GM12878 (cell line): ENCODE results near the gene TCEANC. TPM values are rescaled to one million over a fixed set of nuclear protein-coding genes. Genes with fewer than 3 reads are reported as not detected.

Experiments
- ATAC-seq: fragments of 200-7000 bp; cut with Tn5 transposase; 3 replicates; pipeline ENCODE4 v1.9.1; 2020; ENCODE audit warnings: mild to moderate bottlenecking, moderate library complexity
- BruUV-seq: library from RNA; stranded (reverse); fragments of 400-500 nt; replicated peaks from 2 replicates; lab custom pipeline; 2021; lab: Mats Ljungman, UMichigan
- CTCF ChIA-PET: fragments of 300-600 bp; sonication (Branson Sonifier 250); formaldehyde crosslinking; extraction: SDS; loops from one replicate; lab custom pipeline; 2021; ENCODE audit warnings: inconsistent platforms; lab: Yijun Ruan, JAX
- POLR2A ChIA-PET: fragments of 350-600 bp; formaldehyde crosslinking; extraction: SDS; loops from one replicate; lab custom pipeline; 2021; ENCODE audit warnings: inconsistent platforms; lab: Charles Lee
- RAD21 ChIA-PET: fragments of 300-600 bp; sonication (Branson Sonifier 250); formaldehyde crosslinking; loops from one replicate; lab custom pipeline; 2023; ENCODE audit warnings: antibody characterized with exemption; ENCODE audit not compliant: unreplicated experiment; lab: Charles Lee
- SMC1A ChIA-PET: fragments of 300-600 bp; sonication (Branson Sonifier 250); formaldehyde crosslinking; loops from one replicate; lab custom pipeline; 2023; ENCODE audit not compliant: unreplicated experiment, uncharacterized antibody; lab: Charles Lee
- DNase-seq: peaks from one replicate; pipeline ENCODE4 v3.0.0-alpha.2; 2011; ENCODE audit warnings: low read depth, low spot score
- FAIRE-seq: peaks from 3 replicates; lab custom pipeline; 2011; peaks lifted over from hg19 to GRCh38; lab: Jason Lieb, UNC
- H2AFZ ChIP-seq: 2 replicates; pipeline ENCODE4 v1.6.0; 2011; ENCODE audit warnings: low read depth, low read length, control low read depth; ENCODE audit not compliant: control insufficient read depth
- H3K27ac ChIP-seq: 2 replicates; pipeline ENCODE4 v1.5.1; 2011; ENCODE audit warnings: control low read depth; ENCODE audit not compliant: control insufficient read depth, insufficient read depth
- H3K27me3 ChIP-seq, 2 experiments: replicated peaks in 1 of 2; 2 replicates each; pipeline versions ENCODE4 v1.6.0 to v1.6.1; 2011; ENCODE audit warnings: low read length in 1 of 2; ENCODE audit not compliant: control insufficient read depth in 2 of 2, insufficient read depth in 2 of 2
- H3K36me3 ChIP-seq, 2 experiments: 2 replicates each; pipeline ENCODE4 v1.5.1; 2011; ENCODE audit warnings: low read length in 1 of 2; ENCODE audit not compliant: control insufficient read depth in 2 of 2, insufficient read depth in 2 of 2
- H3K4me1 ChIP-seq: 2 replicates; pipeline ENCODE4 v1.6.1; 2011; ENCODE audit warnings: mild to moderate bottlenecking, low read length, moderate library complexity, mixed read lengths; ENCODE audit not compliant: control insufficient read depth, insufficient read depth
- H3K4me2 ChIP-seq: 2 replicates; pipeline ENCODE4 v1.6.0; 2011; ENCODE audit warnings: control low read depth; ENCODE audit not compliant: control insufficient read depth, insufficient read depth
- H3K4me3 ChIP-seq: fragments of 200-600 bp; sonication (generic); 2 replicates; pipeline ENCODE4 v1.5.1; 2016
- H3K79me2 ChIP-seq: 2 replicates; pipeline ENCODE4 v1.6.0; 2011; ENCODE audit warnings: low read length; ENCODE audit not compliant: control insufficient read depth, insufficient read depth
- H3K9ac ChIP-seq: 2 replicates; pipeline ENCODE4 v1.8.0; 2011; ENCODE audit warnings: low read length, control low read depth, mixed read lengths; ENCODE audit not compliant: control insufficient read depth, insufficient read depth
- H3K9me3 ChIP-seq: replicated peaks from 3 replicates; pipeline ENCODE4 v1.5.1; 2011; ENCODE audit warnings: mild to moderate bottlenecking, low read length; ENCODE audit not compliant: control insufficient read depth, insufficient read depth
- H4K20me1 ChIP-seq: 2 replicates; pipeline ENCODE4 v1.6.0; 2011; ENCODE audit not compliant: control insufficient read depth, insufficient read depth
- CTCF ChIP-seq, 3 experiments: IDR thresholded peaks in 2 of 3; conservative IDR thresholded peaks in 1 of 3; 2 replicates each; pipeline ENCODE4 v1.5.1; 2011; ENCODE audit warnings: low read depth in 3 of 3, low read length in 3 of 3, mild to moderate bottlenecking in 3 of 3, control low read depth in 2 of 3, moderate library complexity in 2 of 3, inconsistent platforms in 1 of 3, mixed read lengths in 1 of 3; ENCODE audit not compliant: control insufficient read depth in 2 of 3, insufficient read depth in 1 of 3; ENCODE audit errors: extremely low read depth in 1 of 3
- EP300 ChIP-seq, 2 experiments: fragments of 150-350 bp in 1 of 2; IDR thresholded peaks; 2 replicates each; pipeline ENCODE4 v1.6.1; 2011 to 2012; ENCODE audit warnings: low read depth in 2 of 2, low read length in 2 of 2, borderline replicate concordance in 1 of 2, improper control_type of control experiment in 1 of 2, inconsistent platforms in 1 of 2; ENCODE audit not compliant: control insufficient read depth in 1 of 2
- POLR2A ChIP-seq: IDR thresholded peaks from 2 replicates; pipeline ENCODE4 v1.6.1; 2011; ENCODE audit warnings: low read depth, mild to moderate bottlenecking, low read length
- POLR2AphosphoS2 ChIP-seq: IDR thresholded peaks from 2 replicates; pipeline ENCODE4 v1.6.1; 2011; ENCODE audit warnings: low read depth, mild to moderate bottlenecking, low read length, improper control_type of control experiment, moderate library complexity
- RAD21 ChIP-seq: IDR thresholded peaks from 2 replicates; pipeline ENCODE4 v1.6.1; 2011; ENCODE audit warnings: mild to moderate bottlenecking, low read depth, low read length, moderate library complexity; ENCODE audit not compliant: insufficient read depth
- SMC3 ChIP-seq: IDR thresholded peaks from 2 replicates; pipeline ENCODE4 v1.6.1; 2011; ENCODE audit warnings: low read length, improper control_type of control experiment, borderline replicate concordance
- YY1 ChIP-seq: IDR thresholded peaks from 2 replicates; pipeline ENCODE4 v1.6.1; 2011; ENCODE audit warnings: low read depth, mild to moderate bottlenecking, low read length
- WGBS: methylation state at CpG from one replicate; pipeline ENCODE4 v1.1.6; 2016; ENCODE audit warnings: low lambda C conversion rate; ENCODE audit not compliant: insufficient replicate concordance, insufficient coverage; ENCODE audit errors: missing lambda C conversion rate; 5-methylcytosine and 5-hydroxymethylcytosine counted together
- in situ Hi-C: fragments of 300-500 bp; cut with MboI; formaldehyde crosslinking; loops from 9 replicates; pipeline ENCODE4 v1.14.3; 2018; ENCODE audit warnings: mixed read lengths
- intact Hi-C: fragments of 100-400 bp; cut with micrococcal nuclease; formaldehyde crosslinking; loops from one replicate; pipeline ENCODE4 v1.14.2; 2022; ENCODE audit not compliant: unreplicated experiment
- polyA plus RNA-seq, 11 experiments: library from polyadenylated mRNA; depleted of rRNA in 4 of 11; unstranded in 6 of 11; stranded (reverse) in 5 of 11; fragments of >200 nt; fragmentation: Nextera tagmentation in 4 of 11; fragmentation: Illumina TruSeq in 1 of 11; extraction: Ambion mirVana in 4 of 11; extraction: Trizol in 1 of 11; gene quantifications; 1 replicate in 1 of 11; 2 replicates in 10 of 11; pipeline versions ENCODE4 v1.2.1 to v1.2.3, GENCODE V29; 2011 to 2016; ENCODE audit warnings: inconsistent platforms in 2 of 11, missing spikeins in 2 of 11, low read depth in 1 of 11
- total RNA-seq, 4 experiments: library from RNA; depleted of rRNA in 3 of 4; stranded (reverse); fragments of >200 nt in 3 of 4; fragmentation: Illumina TruSeq in 1 of 4; extraction: Trizol in 1 of 4; gene quantifications; 2 replicates each; pipeline versions ENCODE4 v1.2.1 to v1.2.3, GENCODE V29; 2013 to 2021
- TF ChIP-seq, protein P1 (sequence below): fragments of 450-650 bp; formaldehyde crosslinking; IDR thresholded peaks from 2 replicates; pipeline ENCODE4 v1.4.0; 2022; ENCODE audit warnings: mild to moderate bottlenecking, moderate library complexity

The TCEANC gene
- total and polyA plus RNA-seq, 10 of the 15 experiments (the other 5 are each of a cell fraction or from before 2014, with no cell fraction given): 1.1 to 4.9 (median 2.9) TPM

DNA sequence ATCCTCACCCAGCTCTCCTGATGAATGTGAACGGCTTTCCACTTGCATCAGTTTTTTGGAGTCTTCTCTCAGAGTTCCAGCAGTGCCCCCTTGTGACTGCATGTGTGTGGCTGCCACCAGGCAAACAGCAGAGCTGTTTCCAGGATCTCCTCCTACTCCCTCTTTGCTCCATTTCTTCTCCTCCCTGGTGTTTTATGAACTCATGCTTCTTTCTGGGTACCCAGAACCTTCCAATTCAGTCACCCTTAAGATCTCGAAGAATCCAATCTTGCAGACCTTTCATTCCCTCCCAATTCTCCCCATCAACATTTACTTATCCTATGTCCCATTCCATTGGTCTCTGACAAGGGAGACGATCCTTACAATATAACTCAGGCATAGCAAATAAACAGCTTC is 6.8 kb upstream of the TCEANC start:
- intact Hi-C loops (loop anchor here (1.0 to 5.0 kb wide), 4 partner anchors 124 to 834 kb away; no protein-coding TSS in a partner anchor), in situ Hi-C loops (loop anchor here (10.0 kb wide), 1 partner anchor 541 kb away; no protein-coding TSS in a partner anchor)
- no peak overlapping the region for H3K4me2 ChIP-seq
- H4K20me1 ChIP-seq: no peaks in the 10 kb centered on the region
- ChIA-PET CTCF (interaction anchor here (0.6 to 5.0 kb wide), 32 partner anchors 10 to 832 kb away, joined by 3 to 143 read pairs (median 4); no protein-coding TSS in a partner anchor), POLR2A (no interaction called here), RAD21 (interaction anchor here (0.5 to 5.0 kb wide), 14 partner anchors 21 to 831 kb away, joined by 3 to 48 read pairs (median 4); no protein-coding TSS in a partner anchor), SMC1A (interaction anchor here (0.6 to 5.0 kb wide), 16 partner anchors 13 to 700 kb away, joined by 3 to 86 read pairs (median 4); no protein-coding TSS in a partner anchor)
- H3K4me3 ChIP-seq: no peak overlapping the region
- H3K79me2 ChIP-seq: no peaks in the 10 kb centered on the region
- no TSS peak for BruUV-seq
- H3K4me1 ChIP-seq: no peaks in the 10 kb centered on the region
- no peak overlapping the region for H3K9ac ChIP-seq
- H3K36me3 ChIP-seq: no peaks in the 10 kb centered on the region
- DNase-seq (no peak), ATAC-seq (peak; percentile 80), FAIRE-seq (no peak)
- no peak overlapping the region for H2AFZ ChIP-seq
- 24% methylated on average over 3 of the region's 3 CpGs for WGBS
- no peaks in the 10 kb centered on the region for H3K9me3 ChIP-seq
- no peaks in the 10 kb centered on the region; a peak in 1 of 4 replicates for H3K27me3 ChIP-seq
- TF ChIP-seq SMC3 (peak; percentile 79), POLR2A (no peak), YY1 (0 out of 2 replicates have a peak, but pooled peaks have one; percentile 15), EP300 (IDR thresholded peaks at IDR 0.05; ENCODE audit: borderline replicate concordance in 1 of 2, control insufficient read depth in 1 of 2, low read depth in 2 of 2, low read length in 2 of 2) (no peak), POLR2AphosphoS2 (no peak), CTCF (IDR thresholded peaks at IDR 0.05 in 2 of 3, conservative IDR thresholded peaks at IDR 0.05 in 1 of 3; ENCODE audit: control insufficient read depth in 2 of 3, extremely low read depth in 1 of 3, insufficient read depth in 1 of 3, low read depth in 3 of 3, low read length in 3 of 3) (peak; percentile 67 to 80 (median 76)), RAD21 (peak; percentile 72)
- TF ChIP-seq, protein P1, sequence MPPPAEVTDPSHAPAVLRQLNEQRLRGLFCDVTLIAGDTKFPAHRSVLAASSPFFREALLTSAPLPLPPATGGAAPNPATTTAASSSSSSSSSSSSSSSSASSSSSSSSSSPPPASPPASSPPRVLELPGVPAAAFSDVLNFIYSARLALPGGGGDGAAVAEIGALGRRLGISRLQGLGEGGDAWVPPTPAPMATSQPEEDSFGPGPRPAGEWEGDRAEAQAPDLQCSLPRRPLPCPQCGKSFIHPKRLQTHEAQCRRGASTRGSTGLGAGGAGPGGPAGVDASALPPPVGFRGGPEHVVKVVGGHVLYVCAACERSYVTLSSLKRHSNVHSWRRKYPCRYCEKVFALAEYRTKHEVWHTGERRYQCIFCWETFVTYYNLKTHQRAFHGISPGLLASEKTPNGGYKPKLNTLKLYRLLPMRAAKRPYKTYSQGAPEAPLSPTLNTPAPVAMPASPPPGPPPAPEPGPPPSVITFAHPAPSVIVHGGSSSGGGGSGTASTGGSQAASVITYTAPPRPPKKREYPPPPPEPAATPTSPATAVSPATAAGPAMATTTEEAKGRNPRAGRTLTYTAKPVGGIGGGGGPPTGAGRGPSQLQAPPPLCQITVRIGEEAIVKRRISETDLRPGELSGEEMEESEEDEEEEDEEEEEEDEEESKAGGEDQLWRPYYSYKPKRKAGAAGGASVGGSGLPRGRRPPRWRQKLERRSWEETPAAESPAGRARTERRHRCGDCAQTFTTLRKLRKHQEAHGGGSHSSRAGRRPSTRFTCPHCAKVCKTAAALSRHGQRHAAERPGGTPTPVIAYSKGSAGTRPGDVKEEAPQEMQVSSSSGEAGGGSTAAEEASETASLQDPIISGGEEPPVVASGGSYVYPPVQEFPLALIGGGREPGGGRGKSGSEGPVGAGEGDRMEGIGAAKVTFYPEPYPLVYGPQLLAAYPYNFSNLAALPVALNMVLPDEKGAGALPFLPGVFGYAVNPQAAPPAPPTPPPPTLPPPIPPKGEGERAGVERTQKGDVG (CRISPR knock-in tag): no peak
- no peak overlapping the region for H3K27ac ChIP-seq
